GM19452 (cell line): ENCODE results near the gene INPP5A.

Experiments used
- ATAC-seq: cut with Tn5 transposase; IDR thresholded peaks from one replicate; pipeline ENCODE4 v1.9.1; 2021; ENCODE audit not compliant: unreplicated experiment

INPP5A gene

DNA sequence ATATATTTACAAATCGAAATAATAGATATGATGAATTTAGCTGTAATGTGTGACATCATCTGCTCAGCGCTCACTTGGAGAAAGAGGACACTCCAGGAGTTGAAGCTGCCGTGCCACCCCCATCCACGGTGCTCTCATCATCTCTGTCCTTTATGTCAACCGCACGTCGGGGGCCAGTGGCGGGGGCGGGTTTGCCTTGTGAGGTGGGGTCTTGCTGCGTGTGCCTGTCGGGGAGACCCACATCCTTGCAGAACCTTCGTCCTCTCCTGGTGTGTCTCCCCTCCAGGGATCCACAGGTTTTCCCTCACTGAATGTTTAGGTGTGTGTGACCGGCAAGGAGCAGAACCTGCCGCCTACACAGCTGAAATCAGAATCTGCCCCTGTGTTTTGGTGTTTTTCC, 71.6 kb downstream of the INPP5A start:
- ATAC-seq = no peak

DNA sequence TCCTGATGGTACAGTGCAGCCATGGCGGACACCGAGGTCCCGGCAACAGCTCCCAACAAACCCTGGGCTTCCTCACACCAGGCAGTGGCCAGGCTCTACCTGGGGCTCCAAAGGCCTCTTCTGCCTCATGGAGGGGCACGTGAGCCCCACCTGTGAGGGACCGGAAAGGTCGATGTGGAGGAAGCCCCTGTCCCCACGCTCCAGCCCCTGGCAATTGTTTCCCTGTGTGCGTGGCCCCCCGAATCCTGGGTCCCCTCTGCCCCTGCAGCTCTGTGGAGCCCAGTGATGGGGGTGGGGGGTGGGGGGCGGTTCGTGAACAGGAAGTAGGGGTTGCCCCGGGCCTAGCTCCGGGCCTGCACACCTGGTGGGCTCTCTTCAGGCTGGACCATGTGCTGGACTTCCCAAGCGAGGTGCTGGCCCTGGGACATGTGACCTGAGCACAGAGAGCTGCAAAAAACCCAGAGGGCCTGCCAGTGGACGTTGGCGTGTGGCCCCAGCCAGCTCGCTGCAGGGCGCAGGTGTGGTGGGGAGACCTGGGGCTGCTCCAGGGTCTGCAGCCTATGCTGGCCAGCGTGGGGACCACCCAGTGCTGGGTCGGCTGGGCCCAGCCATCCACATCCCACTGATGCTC, 72.6 kb downstream of the INPP5A start:
- no peak for ATAC-seq

DNA sequence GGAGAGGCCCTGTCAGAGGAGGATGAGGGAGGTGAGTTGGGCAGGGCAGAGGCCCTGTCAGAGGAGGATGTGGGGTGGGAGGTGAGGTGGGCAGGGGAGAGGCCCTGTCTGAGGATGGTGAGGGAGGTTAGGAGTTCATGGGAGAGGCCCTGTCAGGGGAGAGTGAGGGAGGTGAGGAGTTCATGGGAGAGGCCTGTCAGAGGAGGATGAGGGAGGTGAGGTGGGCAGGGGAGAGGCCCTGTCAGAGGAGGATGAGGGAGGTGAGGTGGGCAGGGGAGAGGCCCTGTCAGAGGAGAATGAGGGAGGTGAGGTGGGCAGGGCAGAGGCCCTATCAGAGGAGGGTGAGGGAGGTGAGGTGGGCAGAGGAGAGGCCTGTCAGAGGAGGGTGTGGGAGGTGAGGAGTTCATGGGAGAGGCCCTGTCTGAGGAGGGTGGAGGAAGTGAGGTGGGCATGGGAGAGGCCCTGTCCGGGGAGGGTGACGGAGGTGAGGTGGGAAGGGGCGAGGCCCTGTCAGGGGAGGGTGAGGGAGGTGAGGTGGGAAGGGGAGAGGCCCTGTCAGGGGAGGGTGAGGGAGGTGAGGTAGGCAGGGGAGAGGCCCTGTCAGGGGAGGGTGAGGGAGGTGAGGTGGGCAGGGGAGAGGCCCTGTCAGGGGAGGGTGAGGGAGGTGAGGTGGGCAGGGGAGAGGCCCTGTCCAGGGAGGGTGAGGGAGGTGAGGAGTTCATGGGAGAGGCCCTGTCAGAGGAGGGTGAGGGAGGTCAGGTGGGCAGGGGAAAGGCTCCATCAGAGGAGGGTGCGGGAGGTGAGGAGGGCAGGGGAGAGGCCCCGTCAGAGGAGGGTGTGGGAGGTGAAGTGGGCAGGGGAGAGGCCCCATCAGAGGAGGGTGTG, 73.7 kb downstream of the INPP5A start:
- ATAC-seq = no peak

DNA sequence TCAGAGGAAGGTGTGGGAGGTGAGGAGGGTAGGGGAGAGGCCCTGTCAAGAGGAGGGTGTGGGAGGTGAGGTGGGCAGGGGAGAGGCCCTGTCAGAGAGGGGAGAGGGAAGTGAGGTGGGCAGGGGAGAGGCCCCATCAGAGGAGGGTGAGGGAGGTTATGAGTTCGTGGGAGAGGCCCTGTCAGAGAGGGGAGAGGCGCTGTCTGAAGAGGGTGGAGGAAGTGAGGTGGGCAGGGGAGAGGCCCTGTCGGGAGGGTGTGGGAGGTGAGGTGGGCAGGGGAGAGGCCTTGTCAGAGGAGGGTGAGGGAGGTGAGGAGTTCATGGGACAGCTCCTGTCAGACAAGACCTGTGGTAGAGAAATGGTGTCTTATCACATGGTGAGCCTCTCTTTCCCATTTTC, 74.4 kb downstream of the INPP5A start:
- ATAC-seq = no peak

DNA sequence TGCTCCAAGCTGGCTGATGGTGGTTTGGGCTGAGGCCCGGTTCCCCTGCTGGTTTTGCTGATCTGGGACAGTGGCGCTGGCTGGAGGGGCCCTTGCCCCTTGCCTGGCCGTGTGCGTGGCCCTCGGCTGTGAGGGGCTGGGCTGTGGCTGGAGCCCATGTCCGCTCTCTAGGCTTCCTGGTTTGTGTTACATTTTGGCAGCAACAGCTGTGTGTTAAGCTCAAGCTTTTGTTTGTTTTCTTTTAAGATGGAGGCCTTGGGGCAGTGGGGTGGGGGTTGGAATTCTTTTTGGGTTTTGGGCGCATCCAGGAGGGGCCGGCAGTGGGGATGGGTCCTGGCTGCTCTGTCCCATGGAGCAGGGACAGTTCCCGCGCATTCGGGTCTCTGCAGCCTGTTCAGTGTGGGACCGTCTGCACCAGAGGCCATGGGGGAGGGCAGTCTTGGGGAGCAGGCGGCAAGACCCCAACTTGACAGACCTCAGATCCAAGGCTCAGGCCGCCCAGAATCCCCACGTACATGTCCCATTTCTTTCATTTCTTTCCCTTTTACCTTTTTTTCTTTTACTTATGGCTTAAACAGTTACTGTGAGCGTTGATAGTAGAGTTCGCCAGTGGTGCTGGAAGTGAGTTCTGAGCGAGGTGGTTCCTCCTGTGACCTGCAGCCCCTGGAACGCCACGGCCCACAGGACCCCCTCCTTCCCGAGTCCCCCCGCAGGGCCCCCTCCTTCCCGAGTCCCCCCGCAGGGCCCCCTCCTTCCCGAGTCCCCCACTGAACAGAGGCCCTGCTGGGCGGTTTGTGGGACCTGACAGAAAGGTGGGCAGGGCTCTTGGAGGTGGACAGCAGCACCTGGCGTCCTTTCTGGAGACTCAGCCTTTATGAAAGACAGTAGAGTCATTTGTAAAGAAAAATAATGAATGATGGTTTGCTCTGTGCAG, 75.3 kb downstream of the INPP5A start:
- no peak for ATAC-seq

DNA sequence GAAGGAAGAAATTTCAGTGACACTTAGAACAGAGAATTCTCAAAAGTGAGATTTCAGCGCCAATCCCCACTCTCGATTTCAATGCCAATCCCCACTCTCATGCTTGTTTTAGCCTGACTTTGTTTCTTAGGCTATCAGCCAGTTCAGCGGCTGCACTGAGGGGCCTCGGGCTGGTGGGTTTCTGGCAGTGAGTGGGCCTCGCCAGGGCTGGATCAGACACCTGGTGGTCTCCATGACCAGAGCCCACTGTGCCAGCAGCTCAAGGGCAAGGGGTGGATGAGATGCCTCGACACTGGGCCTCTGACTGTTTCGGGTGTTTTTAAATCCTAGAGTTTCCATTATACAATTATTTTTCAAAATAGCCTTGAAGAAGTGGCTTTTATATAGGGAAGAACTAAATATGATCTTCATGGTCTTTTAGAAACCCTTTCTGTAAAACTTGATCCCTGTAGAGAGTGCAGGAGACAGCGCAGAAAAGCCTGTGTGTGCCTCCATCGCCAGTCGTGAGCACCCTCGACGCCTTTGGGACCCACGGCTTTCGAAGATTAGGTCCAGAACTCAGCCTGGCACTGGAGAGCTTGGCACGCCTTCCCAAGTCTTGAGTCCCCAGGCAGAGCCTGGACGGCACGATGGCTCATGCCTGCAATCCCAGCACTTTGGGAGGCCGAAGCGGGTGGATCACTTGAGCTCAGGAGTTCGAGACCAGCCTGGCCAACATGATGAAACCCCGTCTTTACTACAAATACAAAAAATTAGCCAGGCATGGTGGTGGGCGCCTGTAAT, 76.2 kb downstream of the INPP5A start:
- ATAC-seq = no peak

DNA sequence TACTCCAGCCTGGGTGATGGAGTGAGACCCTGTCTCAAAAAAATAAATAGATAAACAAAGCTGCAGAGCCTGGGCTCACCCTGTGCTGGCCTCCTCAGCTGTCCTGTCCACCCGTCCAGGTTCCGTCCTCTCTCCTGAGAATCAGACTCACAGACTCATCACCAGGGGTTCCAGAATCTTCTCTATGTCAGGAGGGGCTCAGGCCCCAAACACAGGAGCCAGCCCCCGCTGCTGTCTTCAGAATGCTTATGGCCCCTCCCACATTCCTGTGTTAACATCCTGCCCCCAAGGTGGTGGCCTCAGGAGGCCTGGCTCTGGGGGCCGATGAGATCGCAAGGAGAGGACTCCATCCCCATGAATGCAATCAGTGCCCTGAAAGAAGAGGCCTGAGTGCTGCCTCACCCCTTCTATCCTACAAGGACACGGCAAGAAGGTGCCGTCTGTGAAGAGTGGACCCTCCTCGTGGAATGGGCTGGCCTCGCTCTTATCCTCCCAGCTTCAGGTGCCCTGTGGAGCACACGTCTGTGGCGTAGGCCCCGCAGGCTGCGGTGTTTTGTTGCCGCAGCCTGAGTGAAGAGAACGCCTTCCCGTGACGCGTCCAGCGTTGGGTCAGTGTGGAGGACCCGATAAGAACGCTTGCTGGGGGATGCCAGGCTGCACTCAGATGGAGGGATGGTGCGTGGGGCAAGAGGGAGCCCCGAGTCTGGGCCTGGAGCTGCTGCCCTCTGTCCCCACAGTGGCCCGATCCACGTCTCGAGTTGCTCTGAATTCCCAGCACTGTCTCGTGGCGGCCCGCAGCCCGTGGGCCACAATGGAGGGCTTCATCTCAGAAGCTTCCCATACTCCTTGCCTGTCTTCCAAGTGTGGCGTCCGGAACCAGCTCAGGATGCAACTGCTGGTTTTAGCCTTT, 77.1 kb downstream of the INPP5A start:
- ATAC-seq = no peak

DNA sequence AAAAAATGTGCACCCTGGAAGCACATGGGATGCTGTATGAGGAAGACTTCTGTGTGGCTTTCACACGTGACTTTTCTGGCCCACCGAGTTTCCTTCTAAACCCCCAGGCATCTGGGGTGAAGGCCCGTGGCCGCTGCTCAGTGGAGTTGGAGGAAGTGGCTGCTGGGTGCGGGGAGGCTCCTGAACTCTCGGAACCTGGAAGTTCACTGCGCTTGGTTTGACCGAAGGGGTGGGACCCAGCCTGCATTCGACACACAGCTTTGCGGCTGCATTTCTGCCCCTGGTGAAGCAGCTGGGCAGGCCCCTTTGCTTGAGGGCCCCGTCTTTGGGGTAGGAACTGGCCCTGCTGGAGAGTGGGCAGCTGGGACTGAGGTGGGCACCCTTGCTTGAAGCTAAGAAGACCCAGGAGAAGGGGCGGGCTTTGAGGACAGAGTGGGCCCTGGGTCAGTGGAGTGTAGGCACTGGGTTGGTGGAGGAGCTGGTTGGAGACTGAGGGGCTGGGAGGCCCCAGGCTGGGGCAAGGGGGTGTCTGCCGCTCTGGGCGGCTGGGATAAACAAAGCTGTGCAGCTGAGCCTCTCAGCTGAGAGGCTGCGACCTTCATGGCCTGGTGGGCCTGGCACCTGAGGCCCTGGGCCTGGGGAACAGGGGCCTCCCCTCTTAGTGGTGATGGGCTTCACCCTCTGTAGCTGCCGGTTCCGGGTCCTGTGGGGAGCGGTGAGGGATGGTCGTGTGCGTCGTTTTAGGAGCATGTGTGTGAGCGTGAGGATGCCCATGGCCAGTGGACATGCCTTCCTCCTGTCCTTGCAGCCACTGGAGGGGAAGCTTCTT, 78.0 kb downstream of the INPP5A start:
- ATAC-seq = no peak

DNA sequence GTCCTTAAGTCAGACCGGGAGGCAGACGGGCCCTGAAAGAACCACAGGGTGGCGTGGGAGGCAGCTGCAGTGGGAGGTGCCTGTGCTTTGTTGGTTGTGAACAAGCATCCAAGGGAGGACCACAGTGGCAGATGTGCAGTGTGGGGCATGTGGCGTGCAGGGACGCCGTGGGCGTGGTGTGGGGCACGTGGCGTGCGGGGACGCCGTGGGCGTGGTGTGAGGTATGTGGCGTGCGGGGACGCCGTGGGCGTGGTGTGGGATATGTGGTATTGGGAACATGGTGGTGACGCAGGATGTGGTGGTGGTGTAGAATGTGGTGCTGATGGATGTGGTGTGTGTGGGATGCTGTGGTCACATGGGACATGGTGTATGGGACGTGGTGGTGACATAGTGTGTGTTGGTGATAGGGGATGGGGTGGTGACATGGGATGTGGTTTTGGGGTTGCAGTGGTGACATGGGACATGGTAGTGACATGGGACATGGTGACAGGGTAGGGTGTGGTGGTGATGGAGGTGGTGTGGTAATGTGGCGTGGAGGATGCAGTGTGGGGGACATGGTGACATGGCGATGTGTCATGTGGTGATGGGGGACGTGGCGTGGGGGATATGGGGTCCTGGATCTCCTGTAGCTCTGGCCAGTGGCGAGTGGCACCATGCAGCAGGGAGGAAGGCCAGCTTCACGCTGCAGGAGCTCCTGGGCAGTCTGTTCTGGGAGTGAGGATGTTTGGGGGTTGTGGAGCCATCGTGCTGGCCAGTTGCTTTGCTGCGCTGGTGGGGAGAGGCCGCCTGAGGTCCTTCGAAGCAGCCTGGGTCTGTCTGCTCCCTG, 78.8 kb downstream of the INPP5A start:
- no peak for ATAC-seq

DNA sequence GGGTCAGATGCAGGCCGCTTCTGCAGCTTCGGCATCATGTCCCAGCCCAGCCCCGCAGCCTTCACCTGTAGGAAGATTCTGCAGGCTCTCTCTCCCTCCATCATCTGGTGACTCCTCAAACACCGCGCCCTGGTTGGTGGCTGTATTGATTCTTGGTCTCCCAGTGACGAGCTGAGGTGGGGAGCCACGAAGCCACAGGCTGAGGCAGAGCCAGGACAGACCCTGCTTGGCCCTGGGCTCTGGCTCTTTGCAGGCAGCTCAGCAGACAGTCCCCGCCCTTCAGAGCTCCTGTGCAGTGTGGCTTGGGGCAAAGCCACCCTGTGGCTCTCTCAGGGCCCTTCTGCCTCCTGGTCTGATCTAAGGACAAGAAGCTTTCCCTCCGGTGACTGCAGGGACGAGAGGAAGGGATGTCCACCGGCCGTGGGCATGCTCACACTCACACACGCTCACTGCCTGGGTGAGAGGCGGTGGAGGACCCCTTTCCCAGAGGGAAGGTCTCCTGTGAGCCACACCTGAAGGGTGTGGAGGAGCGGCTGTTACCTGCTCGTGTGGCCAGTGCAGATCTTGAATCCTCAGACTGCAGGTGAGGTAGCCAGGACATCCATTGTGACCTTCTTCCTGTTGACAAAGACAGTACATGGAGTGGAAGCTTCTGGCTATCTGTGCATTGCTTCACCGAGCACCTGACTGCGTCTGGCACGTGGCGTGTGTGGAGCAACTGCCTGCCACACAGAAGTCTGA, 79.6 kb downstream of the INPP5A start:
- ATAC-seq = no peak

DNA sequence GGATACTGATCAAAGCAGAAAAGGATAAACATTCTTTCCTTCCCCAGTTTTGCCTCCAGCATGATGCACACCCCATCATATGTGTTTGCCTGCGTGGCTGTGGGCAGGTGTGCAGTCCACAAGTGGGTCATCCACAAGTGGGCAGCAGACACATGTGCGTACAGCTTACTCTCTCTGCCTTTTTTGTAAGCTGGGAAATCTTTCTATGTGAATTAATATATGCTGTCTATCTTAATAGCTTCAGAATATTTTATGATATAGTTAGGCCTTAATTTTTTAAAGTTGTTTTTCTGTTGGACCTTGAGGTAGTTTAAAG, 80.1 kb downstream of the INPP5A start:
- no peak for ATAC-seq

DNA sequence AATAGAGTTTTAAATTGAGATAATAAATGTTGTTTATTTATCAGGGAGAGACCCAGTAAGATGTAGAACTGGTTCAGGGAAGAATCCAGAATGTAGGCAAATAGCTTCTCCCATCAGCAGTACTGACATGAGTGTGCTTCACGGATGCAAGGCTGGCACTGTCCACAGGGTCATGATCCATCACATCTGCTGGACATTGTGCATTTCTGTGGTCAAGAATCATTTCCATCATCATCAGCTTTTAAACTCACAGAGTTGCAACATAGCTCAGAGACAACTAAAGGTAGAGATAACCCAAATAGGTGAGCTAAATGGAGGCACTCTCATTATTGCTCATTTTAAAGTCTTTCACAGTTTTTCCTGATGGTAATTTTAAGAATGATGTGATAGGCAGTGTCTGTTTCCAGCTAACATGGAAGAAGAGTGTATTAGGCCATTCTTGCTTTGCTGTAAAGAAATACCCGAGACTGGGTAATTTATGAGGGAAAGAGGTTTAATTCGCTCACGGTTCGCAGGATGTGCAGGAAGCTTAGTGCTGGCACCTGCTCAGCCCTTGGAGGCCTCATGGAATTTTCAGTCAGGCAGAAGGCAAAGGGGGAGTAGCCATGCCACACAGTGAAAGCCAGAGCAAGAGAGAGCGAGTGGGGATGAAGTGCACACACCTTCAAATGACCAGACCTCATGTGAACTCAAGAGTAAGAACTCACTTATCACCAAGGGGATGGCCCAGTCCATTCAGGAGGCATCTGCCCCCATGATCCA, 80.8 kb downstream of the INPP5A start:
- ATAC-seq = no peak

DNA sequence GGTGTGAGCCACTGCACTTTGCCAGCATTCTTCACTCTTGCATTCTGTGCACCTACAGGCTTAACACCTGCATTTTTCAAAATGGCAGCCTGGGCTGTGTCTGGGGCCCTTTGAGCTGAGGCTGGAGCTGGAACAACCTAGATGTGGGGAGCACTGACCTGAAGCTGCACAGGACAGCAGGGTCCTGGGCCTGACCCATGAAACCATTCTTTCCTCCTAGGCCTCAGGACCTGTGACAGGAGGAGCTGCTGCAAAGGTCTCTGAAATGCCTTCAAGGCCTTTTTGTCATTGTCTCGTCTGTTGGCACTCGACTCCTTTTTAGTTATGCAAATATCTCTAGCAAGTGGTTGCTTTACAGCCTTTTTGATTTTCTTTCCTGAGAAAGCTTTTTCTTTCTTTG, 82.3 kb downstream of the INPP5A start:
- no peak for ATAC-seq

DNA sequence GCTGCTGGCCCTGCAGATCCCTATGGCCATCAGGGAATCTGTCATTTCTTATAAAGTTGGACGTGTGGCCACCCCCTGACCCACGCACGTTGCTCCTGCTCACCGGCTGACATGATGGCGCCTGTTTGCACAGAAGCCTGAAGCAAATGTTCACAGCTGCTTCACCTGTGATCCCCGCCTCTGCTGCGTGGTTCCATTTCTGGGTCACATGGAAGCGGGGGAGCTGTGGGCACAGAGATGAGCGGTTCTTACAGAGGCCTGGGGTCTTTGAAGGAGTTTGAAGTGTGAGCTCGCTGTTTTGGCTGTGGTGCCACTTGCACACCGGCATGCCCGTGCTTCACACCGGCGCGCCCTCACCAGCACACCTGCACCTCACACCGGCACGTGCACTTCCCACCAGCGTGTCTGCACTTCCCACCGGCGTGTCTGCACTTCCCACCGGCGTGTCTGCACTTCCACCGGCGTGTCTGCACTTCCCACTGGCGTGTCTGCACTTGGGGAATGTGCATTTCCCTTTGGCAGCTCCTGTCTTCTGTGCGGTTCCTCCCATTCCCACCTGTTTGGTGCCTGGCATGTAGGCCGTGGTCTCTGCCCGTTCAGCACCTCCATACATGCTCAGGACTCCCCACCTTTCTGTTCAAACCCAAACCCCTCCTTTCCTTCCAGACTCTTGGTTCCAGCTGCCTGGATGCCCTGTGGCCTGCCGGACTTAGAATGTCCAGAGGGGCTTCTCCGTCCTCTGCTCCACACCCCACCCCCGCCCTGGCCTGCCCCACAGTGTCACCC, 86.7 kb downstream of the INPP5A start:
- no peak for ATAC-seq

DNA sequence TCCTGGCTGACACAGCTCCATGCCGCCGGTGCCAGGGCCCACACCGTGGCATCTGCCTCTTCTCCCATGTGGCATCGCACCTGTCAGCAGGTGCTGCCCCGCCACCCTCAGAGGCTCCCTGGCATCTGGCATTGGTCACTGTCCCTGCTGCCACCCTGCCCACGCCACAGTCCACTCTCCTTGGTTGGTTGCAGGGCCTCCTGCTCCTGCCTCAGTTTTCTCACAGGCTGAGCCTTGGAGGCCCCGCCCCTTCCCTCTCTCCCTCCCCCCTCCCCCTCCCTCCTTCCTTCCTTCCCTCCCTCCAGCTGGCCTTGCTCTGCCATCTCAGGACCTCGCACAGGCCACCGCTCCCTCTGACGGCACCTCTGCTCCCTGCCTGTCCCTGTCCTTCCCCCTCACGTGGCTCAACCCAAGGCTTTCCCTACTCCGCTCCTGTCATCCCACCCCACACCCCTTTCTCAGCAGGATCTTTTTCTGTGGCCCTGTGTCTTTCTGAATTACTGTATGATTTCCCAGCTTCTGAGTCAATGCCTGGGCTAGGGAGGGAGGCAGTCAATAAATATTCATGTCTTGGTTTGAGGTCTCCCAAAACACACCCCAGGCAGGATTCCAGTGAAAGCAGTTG, 87.4 kb downstream of the INPP5A start:
- ATAC-seq = no peak
